Activated B cell treated with CpG ODN at 0.5 μM for 24 hours (primary cell): ENCODE measurements around the gene THSD7A. TPM values are rescaled to one million over a fixed set of nuclear protein-coding genes. Genes with fewer than 3 reads are reported as not detected.

Experiments used
- ATAC-seq: fragments of 200-7000 bp; cut with Tn5 transposase; one replicate; pipeline ENCODE4 v1.10.0; 2021; ENCODE audit warnings: low read depth, mild to moderate bottlenecking, moderate library complexity
- CTCF ChIA-PET: fragments of 350-600 bp; sonication (Branson Sonifier 250); formaldehyde crosslinking; loops from one replicate; lab custom pipeline; 2021; ENCODE audit warnings: antibody characterized with exemption; lab: Charles Lee
- POLR2A ChIA-PET: fragments of 350-600 bp; sonication (Branson Sonifier 250); formaldehyde crosslinking; loops from one replicate; lab custom pipeline; 2021; ENCODE audit warnings: antibody characterized with exemption; lab: Charles Lee
- DNase-seq: peaks from one replicate; pipeline ENCODE4 v3.0.0; 2022
- H3K27ac Mint-ChIP-seq: one replicate; pipeline ENCODE4 v1.8.0; 2020; ENCODE audit warnings: mixed read lengths
- H3K27me3 Mint-ChIP-seq: one replicate; pipeline ENCODE4 v1.8.0; 2021; ENCODE audit warnings: mixed read lengths
- H3K36me3 Mint-ChIP-seq: one replicate; pipeline ENCODE4 v1.8.0; 2021; ENCODE audit warnings: low read depth, mixed read lengths
- H3K4me1 Mint-ChIP-seq: one replicate; pipeline ENCODE4 v1.8.0; 2021; ENCODE audit warnings: mixed read lengths
- H3K4me3 Mint-ChIP-seq: one replicate; pipeline ENCODE4 v1.8.0; 2020; ENCODE audit warnings: mild to moderate bottlenecking, mixed read lengths
- H3K9me3 Mint-ChIP-seq: one replicate; pipeline ENCODE4 v1.8.0; 2020; ENCODE audit warnings: mixed read lengths
- intact Hi-C: fragments of 100-400 bp; cut with micrococcal nuclease; formaldehyde crosslinking; loops from one replicate; pipeline ENCODE4 v1.15.1; 2024
- total RNA-seq: library from RNA; stranded (reverse); gene quantifications from 2 replicates; pipeline ENCODE4 v1.2.3, GENCODE V29; 2022
- TF ChIP-seq, protein P1 (sequence below): fragments of 200-600 bp; IDR thresholded peaks from one replicate; pipeline ENCODE4 v1.8.0; 2022; ENCODE audit warnings: antibody characterized with exemption, mild to moderate bottlenecking

THSD7A gene
- total RNA-seq, 1 donor from 2014 or later, result not detected

DNA sequence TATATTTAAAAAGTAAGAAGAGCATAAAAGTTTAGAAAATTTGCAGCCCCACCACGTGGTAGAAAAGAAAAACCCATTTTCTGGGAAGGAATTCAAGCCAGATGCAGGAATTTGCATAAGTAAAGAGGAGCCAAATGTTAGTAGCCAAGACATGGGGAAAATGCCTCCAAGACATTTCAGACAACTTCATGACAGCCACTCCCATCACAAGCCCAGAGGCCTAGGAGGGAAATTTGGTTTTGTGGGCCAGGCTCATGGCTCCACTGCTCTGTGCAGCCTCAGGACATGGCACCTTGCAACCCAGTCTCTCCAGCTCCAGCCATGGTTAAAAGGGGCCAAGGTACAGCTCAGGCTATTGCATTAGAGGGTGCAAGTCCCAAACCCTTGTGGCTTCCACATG, 411.9 kb downstream of the THSD7A start:
- H3K27me3 Mint-ChIP-seq, result no peaks in the 10 kb centered on the region
- intact Hi-C loops, result no loop called here
- no peak overlapping the region for H3K27ac Mint-ChIP-seq
- no peak for DNase-seq
- H3K9me3 Mint-ChIP-seq, result peaks cover 5% of the 10 kb centered on the region
- TF ChIP-seq, protein P1, sequence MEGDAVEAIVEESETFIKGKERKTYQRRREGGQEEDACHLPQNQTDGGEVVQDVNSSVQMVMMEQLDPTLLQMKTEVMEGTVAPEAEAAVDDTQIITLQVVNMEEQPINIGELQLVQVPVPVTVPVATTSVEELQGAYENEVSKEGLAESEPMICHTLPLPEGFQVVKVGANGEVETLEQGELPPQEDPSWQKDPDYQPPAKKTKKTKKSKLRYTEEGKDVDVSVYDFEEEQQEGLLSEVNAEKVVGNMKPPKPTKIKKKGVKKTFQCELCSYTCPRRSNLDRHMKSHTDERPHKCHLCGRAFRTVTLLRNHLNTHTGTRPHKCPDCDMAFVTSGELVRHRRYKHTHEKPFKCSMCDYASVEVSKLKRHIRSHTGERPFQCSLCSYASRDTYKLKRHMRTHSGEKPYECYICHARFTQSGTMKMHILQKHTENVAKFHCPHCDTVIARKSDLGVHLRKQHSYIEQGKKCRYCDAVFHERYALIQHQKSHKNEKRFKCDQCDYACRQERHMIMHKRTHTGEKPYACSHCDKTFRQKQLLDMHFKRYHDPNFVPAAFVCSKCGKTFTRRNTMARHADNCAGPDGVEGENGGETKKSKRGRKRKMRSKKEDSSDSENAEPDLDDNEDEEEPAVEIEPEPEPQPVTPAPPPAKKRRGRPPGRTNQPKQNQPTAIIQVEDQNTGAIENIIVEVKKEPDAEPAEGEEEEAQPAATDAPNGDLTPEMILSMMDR, result no peak
- no peaks in the 10 kb centered on the region for H3K36me3 Mint-ChIP-seq
- CTCF ChIA-PET, result no interaction called here
- no peaks in the 10 kb centered on the region for H3K4me1 Mint-ChIP-seq
- POLR2A ChIA-PET, result no interaction called here
- ATAC-seq, result no peak
- H3K4me3 Mint-ChIP-seq, result no peak overlapping the region

DNA sequence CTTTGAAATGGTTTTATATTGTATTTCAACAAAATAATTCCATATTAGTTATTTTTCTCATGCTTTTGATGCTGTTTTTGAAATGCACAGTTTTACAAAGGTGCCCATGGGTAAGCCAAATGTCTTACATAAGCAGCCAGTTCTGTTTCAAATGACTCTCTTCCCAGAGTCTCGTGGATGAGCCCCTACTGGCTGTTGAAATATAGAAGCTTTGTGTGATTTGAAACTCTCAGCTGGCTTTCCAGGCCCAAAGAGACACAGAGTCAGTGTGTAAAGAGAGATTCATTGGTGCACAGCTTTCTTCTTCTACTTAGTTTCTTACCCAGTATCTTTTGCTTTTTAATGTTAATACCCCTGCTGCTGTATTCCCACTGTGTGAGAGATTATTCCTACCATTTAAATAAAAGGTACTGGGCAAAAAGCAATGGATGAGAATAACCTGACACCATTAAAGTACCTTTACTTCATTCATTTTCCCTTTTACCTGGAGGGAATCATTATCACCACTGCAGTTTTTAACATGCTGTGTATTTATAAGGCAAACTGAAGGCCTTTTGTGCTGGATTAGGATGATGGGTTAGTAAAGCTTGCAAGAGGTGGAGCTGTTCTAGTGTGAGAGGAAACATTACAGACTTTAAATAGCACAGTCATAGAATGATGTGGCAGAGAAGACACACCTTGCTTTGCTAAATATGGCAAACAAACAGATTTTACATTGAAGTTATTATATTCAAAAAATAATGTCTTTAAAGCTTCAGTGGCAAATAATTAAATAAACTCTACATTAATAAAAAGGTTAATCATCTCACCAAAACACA, 415.1 kb downstream of the THSD7A start:
- Mint-ChIP-seq H3K9me3 (peaks cover 9% of the 10 kb centered on the region), H3K4me3 (no peak overlapping the region), H3K27me3 (no peaks in the 10 kb centered on the region), H3K36me3 (no peaks in the 10 kb centered on the region), H3K27ac (no peak overlapping the region), H3K4me1 (no peaks in the 10 kb centered on the region)
- DNase-seq (no peak), ATAC-seq (no peak)
- intact Hi-C loops, result no loop called here
- TF ChIP-seq, protein P1, result no peak
- ChIA-PET POLR2A (no interaction called here), CTCF (no interaction called here)

DNA sequence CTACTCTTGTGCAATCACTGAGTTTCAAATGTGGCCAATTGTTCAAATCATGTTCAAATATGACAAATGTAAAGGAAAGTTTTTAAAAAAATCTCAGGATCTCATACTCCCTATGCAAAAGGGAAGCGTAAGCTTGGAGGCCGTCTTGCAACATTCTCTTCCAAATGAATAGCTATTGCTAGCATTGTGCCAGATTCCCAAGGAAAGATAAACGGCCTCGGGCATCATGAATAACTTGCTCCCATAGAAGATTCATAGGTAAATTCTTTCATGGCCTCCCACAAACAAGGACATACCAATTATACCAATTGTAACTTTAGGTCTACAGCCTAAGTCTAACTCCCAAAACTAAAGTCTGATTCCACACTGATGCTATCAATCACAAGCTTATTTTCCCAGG, 416.9 kb downstream of the THSD7A start:
- ChIA-PET CTCF (interaction anchor here (0.6 kb wide), 1 partner anchor 903 kb away, joined by 3 read pairs; no protein-coding TSS in a partner anchor), POLR2A (no interaction called here)
- Mint-ChIP-seq H3K4me1 (no peaks in the 10 kb centered on the region), H3K27ac (no peak overlapping the region), H3K9me3 (peaks cover 4% of the 10 kb centered on the region), H3K4me3 (no peak overlapping the region), H3K36me3 (no peaks in the 10 kb centered on the region), H3K27me3 (no peaks in the 10 kb centered on the region)
- intact Hi-C loops, result no loop called here
- TF ChIP-seq, protein P1, result no peak
- no peak for ATAC-seq
- DNase-seq, result no peak

DNA sequence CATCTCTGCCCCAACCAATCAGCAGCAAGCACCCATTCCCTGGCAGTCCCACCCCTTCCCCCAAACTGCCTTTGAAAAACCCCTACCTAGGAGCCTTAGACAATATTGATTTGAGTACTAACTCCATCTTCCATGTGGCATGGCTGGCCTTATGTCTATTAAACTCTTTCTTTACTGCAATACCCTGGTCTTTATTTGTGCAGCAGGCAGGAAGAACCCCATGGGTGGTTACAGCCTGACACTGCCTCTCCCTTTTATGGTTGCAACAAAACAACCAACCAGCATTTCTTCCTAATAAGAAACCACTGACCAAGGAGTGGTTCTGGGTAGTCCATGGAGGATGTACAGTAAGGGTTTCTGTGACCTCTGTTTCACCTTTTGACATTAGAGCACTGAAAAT, 418.1 kb downstream of the THSD7A start:
- peaks cover 4% of the 10 kb centered on the region for H3K9me3 Mint-ChIP-seq
- TF ChIP-seq, protein P1, result no peak
- no peak overlapping the region for H3K27ac Mint-ChIP-seq
- H3K36me3 Mint-ChIP-seq, result no peaks in the 10 kb centered on the region
- intact Hi-C loops, result no loop called here
- POLR2A ChIA-PET, result no interaction called here
- CTCF ChIA-PET, result no interaction called here
- no peak for DNase-seq
- H3K27me3 Mint-ChIP-seq, result no peaks in the 10 kb centered on the region
- no peak overlapping the region for H3K4me3 Mint-ChIP-seq
- no peak for ATAC-seq
- H3K4me1 Mint-ChIP-seq, result no peaks in the 10 kb centered on the region

DNA sequence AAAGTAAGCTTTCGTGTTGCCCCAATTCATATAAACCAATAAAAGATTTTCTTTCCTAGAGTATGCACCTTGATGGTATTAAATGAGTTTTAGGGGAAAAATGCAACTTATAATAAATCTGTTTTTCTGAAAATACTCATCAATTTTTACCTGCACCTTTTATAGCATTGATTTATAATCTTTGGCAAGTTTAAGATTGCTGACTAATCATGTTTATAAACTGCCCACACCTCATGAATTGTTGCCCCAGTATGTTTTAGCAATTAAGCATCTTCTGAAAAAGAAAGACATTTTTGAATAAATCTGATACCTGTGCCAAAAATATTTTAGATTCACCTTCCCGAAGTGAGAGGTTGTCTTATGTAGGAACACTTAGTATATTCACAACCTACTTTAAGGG, 420.0 kb downstream of the THSD7A start:
- Mint-ChIP-seq H3K36me3 (no peaks in the 10 kb centered on the region), H3K27me3 (no peaks in the 10 kb centered on the region)
- POLR2A ChIA-PET, result no interaction called here

More for the DNA sequence above, 420.0 kb downstream of the THSD7A start:
- Mint-ChIP-seq H3K4me3 (no peak overlapping the region), H3K27ac (no peak overlapping the region), H3K4me1 (no peaks in the 10 kb centered on the region), H3K9me3 (peaks cover 4% of the 10 kb centered on the region)
- CTCF ChIA-PET, result no interaction called here
- intact Hi-C loops, result no loop called here
- no peak for DNase-seq
- TF ChIP-seq, protein P1, result no peak
- ATAC-seq, result no peak
